ENCODE measurements around the gene RACK1. TPM values are rescaled to one million over a fixed set of nuclear protein-coding genes. Genes with fewer than 3 reads are reported as not detected.
A peak's percentile ranks its signal among the peaks of the same experiment; 100 is the strongest.

Gene RACK1
- total and polyA plus RNA-seq, 2 donors: 2,214 to 4,509 TPM

- WGBS: 1% methylated on average over 94 of the region's 94 CpGs
- peaks cover 15 to 34% of the 10 kb centered on the region in 2 donors for H3K4me1 ChIP-seq (ENCODE audit: control insufficient read depth in 2 of 2, insufficient read depth in 2 of 2, low read length in 2 of 2)
- peak within 1 kb of the TSS; percentile 38 to 53 for H3K4me3 ChIP-seq (ENCODE audit: low read length in 2 of 2)
- no peak within 1 kb of the TSS for H3K27ac ChIP-seq (ENCODE audit: low read depth in 1 of 2, low read length in 1 of 2)
- peaks cover 59 to 97% of the 10 kb centered on the region in 2 donors for H3K27me3 ChIP-seq (ENCODE audit: control insufficient read depth in 2 of 2, insufficient read depth in 1 of 2, low read length in 1 of 2)
- no peak for DNase-seq (ENCODE audit: low read depth in 6 of 9, low spot score in 9 of 9)
- no peaks in the 10 kb centered on the region for H3K36me3 ChIP-seq (ENCODE audit: control insufficient read depth in 2 of 2, insufficient read depth in 2 of 2, low read length in 1 of 2)
- peaks cover 0 to 9% of the 10 kb centered on the region in 2 donors for H3K9me3 ChIP-seq (ENCODE audit: control insufficient read depth in 2 of 2, insufficient read depth in 1 of 2, low read length in 1 of 2)
Observed at GRCh38 chr5:181204826-181205760, 38.6 kb downstream of the RACK1 start, which contains the start of gene TRIM7. Gene TRIM7, minus strand, starts transcription at chr5:181205196. Its CDS starts 86 bp downstream, at chr5:181205110.

- H3K27ac ChIP-seq (ENCODE audit: low read depth in 1 of 2, low read length in 1 of 2): no peak overlapping the region
- no peaks in the 10 kb centered on the region for H3K36me3 ChIP-seq (ENCODE audit: control insufficient read depth in 2 of 2, insufficient read depth in 2 of 2, low read length in 1 of 2)
- peaks cover 63 to 98% of the 10 kb centered on the region in 2 donors for H3K27me3 ChIP-seq (ENCODE audit: control insufficient read depth in 2 of 2, insufficient read depth in 1 of 2, low read length in 1 of 2)
- H3K4me1 ChIP-seq (ENCODE audit: control insufficient read depth in 2 of 2, insufficient read depth in 2 of 2, low read length in 2 of 2): peaks cover 15 to 34% of the 10 kb centered on the region in 2 donors
- H3K4me3 ChIP-seq (ENCODE audit: low read length in 2 of 2): peak overlapping the region; percentile 7 to 53
- DNase-seq (ENCODE audit: low read depth in 6 of 9, low spot score in 9 of 9): no peak
- H3K9me3 ChIP-seq (ENCODE audit: control insufficient read depth in 2 of 2, insufficient read depth in 1 of 2, low read length in 1 of 2): peaks cover 0 to 9% of the 10 kb centered on the region in 2 donors
- WGBS: 1% methylated on average over 67 of the region's 67 CpGs
Observed at GRCh38 chr5:181204113-181204825, 39.4 kb downstream of the RACK1 start.

DNA sequence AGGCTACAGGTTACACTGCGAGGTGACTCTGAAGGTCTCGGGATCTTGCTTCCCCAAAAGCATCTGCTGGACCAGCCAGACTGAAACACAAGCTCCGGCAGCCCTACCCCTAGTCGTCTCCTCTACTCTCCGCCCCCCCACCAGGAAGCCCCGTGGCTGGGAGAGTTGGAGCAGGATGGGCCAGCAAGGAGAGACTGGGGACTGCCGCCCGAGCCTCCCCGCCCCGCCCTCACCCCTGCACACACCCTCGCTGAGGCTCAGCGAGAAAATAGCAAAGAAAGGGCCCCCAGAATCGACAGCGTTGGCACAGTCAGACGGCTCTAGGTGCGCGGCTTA, 40.0 kb downstream of the RACK1 start:
- H3K27ac ChIP-seq (ENCODE audit: low read depth in 1 of 2, low read length in 1 of 2): no peak overlapping the region
- no peak for DNase-seq (ENCODE audit: low read depth in 6 of 9, low spot score in 9 of 9)
- H3K36me3 ChIP-seq (ENCODE audit: control insufficient read depth in 2 of 2, insufficient read depth in 2 of 2, low read length in 1 of 2): no peaks in the 10 kb centered on the region
- peaks cover 15 to 34% of the 10 kb centered on the region in 2 donors for H3K4me1 ChIP-seq (ENCODE audit: control insufficient read depth in 2 of 2, insufficient read depth in 2 of 2, low read length in 2 of 2)
- peaks cover 67 to 99% of the 10 kb centered on the region in 2 donors for H3K27me3 ChIP-seq (ENCODE audit: control insufficient read depth in 2 of 2, insufficient read depth in 1 of 2, low read length in 1 of 2)
- H3K9me3 ChIP-seq (ENCODE audit: control insufficient read depth in 2 of 2, insufficient read depth in 1 of 2, low read length in 1 of 2): peaks cover 0 to 9% of the 10 kb centered on the region in 2 donors
- H3K4me3 ChIP-seq (ENCODE audit: low read length in 2 of 2): peak overlapping the region; percentile 7 to 53
- WGBS: 4% methylated on average over 17 of the region's 17 CpGs

DNA sequence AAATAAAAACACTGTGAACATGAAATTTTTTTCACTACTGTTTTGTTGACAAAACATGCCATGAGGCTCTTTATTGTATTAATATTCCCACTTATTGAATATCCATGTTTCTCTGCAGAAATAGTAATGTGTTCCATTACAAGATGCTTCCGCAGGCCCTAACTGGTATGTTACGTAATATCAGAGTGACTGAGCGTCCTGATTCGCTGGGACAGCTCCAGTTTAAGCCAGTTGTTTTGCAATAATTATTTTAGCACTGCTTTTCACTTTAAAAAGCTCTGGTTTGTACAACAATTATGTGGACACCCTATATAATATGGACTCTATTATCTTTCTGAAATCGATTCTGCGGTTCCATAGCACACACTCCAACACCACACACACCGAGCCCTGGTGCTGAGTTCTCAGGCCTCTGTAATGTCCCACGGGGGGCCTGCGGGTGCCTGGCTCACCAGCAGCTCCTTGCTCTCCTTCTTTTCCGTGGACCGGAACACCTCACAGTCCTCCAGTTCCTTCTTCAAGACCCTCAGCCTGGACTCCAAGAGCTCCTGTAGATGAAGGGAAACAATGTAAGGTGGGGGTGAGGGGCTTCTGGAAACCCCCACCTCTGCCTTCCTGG, 40.5 kb downstream of the RACK1 start:
- Histone ChIP-seq H3K9me3 (ENCODE audit: control insufficient read depth in 2 of 2, insufficient read depth in 1 of 2, low read length in 1 of 2) (peaks cover 0 to 9% of the 10 kb centered on the region in 2 donors), H3K36me3 (ENCODE audit: control insufficient read depth in 2 of 2, insufficient read depth in 2 of 2, low read length in 1 of 2) (no peaks in the 10 kb centered on the region), H3K4me3 (ENCODE audit: low read length in 2 of 2) (no peak overlapping the region), H3K27me3 (ENCODE audit: control insufficient read depth in 2 of 2, insufficient read depth in 1 of 2, low read length in 1 of 2) (peaks cover 68 to 99% of the 10 kb centered on the region in 2 donors), H3K4me1 (ENCODE audit: control insufficient read depth in 2 of 2, insufficient read depth in 2 of 2, low read length in 2 of 2) (peaks cover 15 to 34% of the 10 kb centered on the region in 2 donors), H3K27ac (ENCODE audit: low read depth in 1 of 2, low read length in 1 of 2) (no peak overlapping the region)
- DNase-seq (ENCODE audit: low read depth in 6 of 9, low spot score in 9 of 9): no peak
- WGBS: 73% methylated on average over 11 of the region's 11 CpGs

- WGBS: 78% methylated on average over 4 of the region's 4 CpGs
- peaks cover 6 to 19% of the 10 kb centered on the region in 2 donors for H3K4me1 ChIP-seq (ENCODE audit: control insufficient read depth in 2 of 2, insufficient read depth in 2 of 2, low read length in 2 of 2)
- no peak overlapping the region for H3K27ac ChIP-seq (ENCODE audit: low read depth in 1 of 2, low read length in 1 of 2)
- peaks cover 60 to 95% of the 10 kb centered on the region in 2 donors for H3K27me3 ChIP-seq (ENCODE audit: control insufficient read depth in 2 of 2, insufficient read depth in 1 of 2, low read length in 1 of 2)
- H3K9me3 ChIP-seq (ENCODE audit: control insufficient read depth in 2 of 2, insufficient read depth in 1 of 2, low read length in 1 of 2): peaks cover 0 to 6% of the 10 kb centered on the region in 2 donors
- DNase-seq (ENCODE audit: low read depth in 6 of 9, low spot score in 9 of 9): no peak
- no peaks in the 10 kb centered on the region for H3K36me3 ChIP-seq (ENCODE audit: control insufficient read depth in 2 of 2, insufficient read depth in 2 of 2, low read length in 1 of 2)
- H3K4me3 ChIP-seq (ENCODE audit: low read length in 2 of 2): no peak overlapping the region
Observed at GRCh38 chr5:181200816-181201215, 42.9 kb downstream of the RACK1 start.

GRCh38 chr5:181199881-181200638, 43.6 kb downstream of the RACK1 start:
- Histone ChIP-seq H3K4me3 (ENCODE audit: low read length in 2 of 2) (no peak overlapping the region), H3K9me3 (ENCODE audit: control insufficient read depth in 2 of 2, insufficient read depth in 1 of 2, low read length in 1 of 2) (no peaks in the 10 kb centered on the region), H3K4me1 (ENCODE audit: control insufficient read depth in 2 of 2, insufficient read depth in 2 of 2, low read length in 2 of 2) (peaks cover 6 to 13% of the 10 kb centered on the region in 2 donors), H3K27me3 (ENCODE audit: control insufficient read depth in 2 of 2, insufficient read depth in 1 of 2, low read length in 1 of 2) (peaks cover 53 to 95% of the 10 kb centered on the region in 2 donors), H3K36me3 (ENCODE audit: control insufficient read depth in 2 of 2, insufficient read depth in 2 of 2, low read length in 1 of 2) (no peaks in the 10 kb centered on the region), H3K27ac (ENCODE audit: low read depth in 1 of 2, low read length in 1 of 2) (no peak overlapping the region)
- 82% methylated on average over 12 of the region's 12 CpGs for WGBS
- no peak for DNase-seq (ENCODE audit: low read depth in 6 of 9, low spot score in 9 of 9)

DNA sequence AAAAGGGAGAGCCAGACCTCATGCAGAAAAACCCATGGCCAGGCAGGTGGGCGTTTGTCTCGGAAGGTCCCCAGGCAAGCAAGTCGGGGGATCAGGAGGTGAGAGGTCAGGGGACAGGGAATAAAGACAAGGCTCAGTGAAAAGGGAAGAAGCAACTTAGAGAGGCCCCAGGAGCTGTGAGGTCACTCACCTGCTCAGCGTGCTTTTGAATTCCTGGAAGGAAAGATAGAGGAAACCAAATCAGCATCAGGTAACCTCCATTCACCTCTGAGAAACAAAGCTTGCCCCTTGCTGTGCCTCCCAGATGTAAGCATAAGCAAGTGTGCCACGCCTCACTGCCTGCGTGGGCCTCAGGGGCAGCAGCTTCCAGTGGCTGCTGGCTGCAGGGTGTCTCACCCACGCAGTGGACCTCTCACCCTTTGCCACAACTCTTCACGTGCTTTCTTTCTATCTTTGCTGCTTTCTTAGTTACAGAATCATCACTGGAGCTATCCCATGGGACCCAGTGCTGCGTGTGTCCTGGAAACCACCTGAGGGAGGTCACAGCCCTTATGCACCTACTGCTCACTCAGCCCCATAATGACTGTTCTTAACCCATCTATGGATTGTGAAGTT, 44.7 kb downstream of the RACK1 start:
- no peak for DNase-seq (ENCODE audit: low read depth in 6 of 9, low spot score in 9 of 9)
- WGBS: 74% methylated on average over 9 of the region's 9 CpGs

GRCh38 chr5:181198106-181198685, 45.5 kb downstream of the RACK1 start:
- Histone ChIP-seq H3K27ac (ENCODE audit: low read depth in 1 of 2, low read length in 1 of 2) (no peak overlapping the region), H3K9me3 (ENCODE audit: control insufficient read depth in 2 of 2, insufficient read depth in 1 of 2, low read length in 1 of 2) (no peaks in the 10 kb centered on the region), H3K4me3 (ENCODE audit: low read length in 2 of 2) (no peak overlapping the region), H3K27me3 (ENCODE audit: control insufficient read depth in 2 of 2, insufficient read depth in 1 of 2, low read length in 1 of 2) (peaks cover 35 to 89% of the 10 kb centered on the region in 2 donors), H3K4me1 (ENCODE audit: control insufficient read depth in 2 of 2, insufficient read depth in 2 of 2, low read length in 2 of 2) (peaks cover 0 to 3% of the 10 kb centered on the region in 2 donors), H3K36me3 (ENCODE audit: control insufficient read depth in 2 of 2, insufficient read depth in 2 of 2, low read length in 1 of 2) (no peaks in the 10 kb centered on the region)
- 93% methylated on average over 12 of the region's 12 CpGs for WGBS
- no peak for DNase-seq (ENCODE audit: low read depth in 6 of 9, low spot score in 9 of 9)

More for the DNA sequence above, 44.7 kb downstream of the RACK1 start:
- Histone ChIP-seq H3K9me3 (ENCODE audit: control insufficient read depth in 2 of 2, insufficient read depth in 1 of 2, low read length in 1 of 2) (no peaks in the 10 kb centered on the region), H3K27ac (ENCODE audit: low read depth in 1 of 2, low read length in 1 of 2) (no peak overlapping the region), H3K4me3 (ENCODE audit: low read length in 2 of 2) (no peak overlapping the region), H3K4me1 (ENCODE audit: control insufficient read depth in 2 of 2, insufficient read depth in 2 of 2, low read length in 2 of 2) (peaks cover 0 to 9% of the 10 kb centered on the region in 2 donors), H3K36me3 (ENCODE audit: control insufficient read depth in 2 of 2, insufficient read depth in 2 of 2, low read length in 1 of 2) (no peaks in the 10 kb centered on the region), H3K27me3 (ENCODE audit: control insufficient read depth in 2 of 2, insufficient read depth in 1 of 2, low read length in 1 of 2) (peaks cover 43 to 94% of the 10 kb centered on the region in 2 donors)

All from thymus (tissue), 11 donors.